GM18526 (cell line): ENCODE results near the gene TMEM54.

Experiments used
- POLR2A ChIP-seq: IDR thresholded peaks from 3 replicates; pipeline ENCODE4 v1.6.1; 2011; ENCODE audit not compliant: insufficient read length; ENCODE audit errors: extremely low read depth

TMEM54 gene

GRCh38 chr1:32927441-32927840 lies 26.3 kb upstream of the TMEM54 start:
- TF ChIP-seq POLR2A: no peak

GRCh38 chr1:32926562-32926961 lies 25.4 kb upstream of the TMEM54 start:
- TF ChIP-seq POLR2A: no peak

- TF ChIP-seq POLR2A: no peak
Observed at GRCh38 chr1:32925403-32926162, 24.4 kb upstream of the TMEM54 start.

GRCh38 chr1:32924881-32925344 lies 23.7 kb upstream of the TMEM54 start:
- TF ChIP-seq POLR2A: no peak

- TF ChIP-seq POLR2A: no peak
Observed at GRCh38 chr1:32920833-32921232, 19.6 kb upstream of the TMEM54 start.

GRCh38 chr1:32919811-32920733 lies 18.9 kb upstream of the TMEM54 start:
- no peak for TF ChIP-seq POLR2A

- no peak for TF ChIP-seq POLR2A
Observed at GRCh38 chr1:32918179-32918578, 17.0 kb upstream of the TMEM54 start.

- no peak for TF ChIP-seq POLR2A
Observed at GRCh38 chr1:32917521-32917920, 16.3 kb upstream of the TMEM54 start.

GRCh38 chr1:32915766-32916706 lies 14.8 kb upstream of the TMEM54 start:
- TF ChIP-seq POLR2A: no peak

GRCh38 chr1:32910319-32910718 lies 9.1 kb upstream of the TMEM54 start:
- no peak for TF ChIP-seq POLR2A

- TF ChIP-seq POLR2A: no peak
Observed at GRCh38 chr1:32907435-32907834, 6.2 kb upstream of the TMEM54 start.

- TF ChIP-seq POLR2A: no peak
Observed at GRCh38 chr1:32906654-32907053, 5.5 kb upstream of the TMEM54 start.

GRCh38 chr1:32904797-32905196 lies 3.6 kb upstream of the TMEM54 start:
- no peak for TF ChIP-seq POLR2A

GRCh38 chr1:32903991-32904785 lies 3.0 kb upstream of the TMEM54 start:
- TF ChIP-seq POLR2A: no peak
